LHCN-M2 (cell line): ENCODE data around the gene MIGA1. TPM values are rescaled to one million over a fixed set of nuclear protein-coding genes. Genes with fewer than 3 reads are reported as not detected.
"Not testable (repeated sequence)": the region's sequence is repeated elsewhere in the genome, so short reads cannot be mapped to it uniquely, and the experiment has no call there.

Experiments used
- DNase-seq: peaks from one replicate; pipeline ENCODE4 v3.0.0-alpha.2; 2012; ENCODE audit warnings: low read depth
- polyA plus RNA-seq: library from polyadenylated mRNA; unstranded; fragments of >200 nt; gene quantifications from one replicate; pipeline ENCODE4 v1.2.1, GENCODE V29; 2012; ENCODE audit warnings: missing spikeins
- total RNA-seq: library from RNA; depleted of rRNA; stranded (reverse); fragments of >200 nt; gene quantifications from 2 replicates; pipeline ENCODE4 v1.2.3, GENCODE V29; 2014; rRNA removed

MIGA1 gene
- 11.9 and 14.7 TPM in 2 replicates for total RNA-seq
- polyA plus RNA-seq, result 3.0 TPM

GRCh38 chr1:77779529-77780281, at the start of gene MIGA1:
MIGA1 (plus strand) TSS chr1:77779649; CDS start chr1:77783253, 3,604 bp downstream.
- peak; percentile 85 for DNase-seq

- no peak for DNase-seq
These were observed 47.4 kb upstream of the MIGA1 start for GRCh38 chr1:77732090-77732489.

GRCh38 chr1:77739235-77739634, 40.2 kb upstream of the MIGA1 start:
- no peak for DNase-seq

- no peak for DNase-seq
These were observed 38.1 kb upstream of the MIGA1 start for GRCh38 chr1:77741316-77741715.

GRCh38 chr1:77742011-77742555, 37.4 kb upstream of the MIGA1 start:
- DNase-seq, result no peak

- no peak for DNase-seq
These were observed 34.9 kb upstream of the MIGA1 start for GRCh38 chr1:77744576-77744975.

GRCh38 chr1:77749489-77749888, 30.0 kb upstream of the MIGA1 start:
- DNase-seq, result not testable (repeated sequence)

GRCh38 chr1:77756052-77756754, 23.2 kb upstream of the MIGA1 start:
- no peak for DNase-seq

GRCh38 chr1:77757066-77757584, 22.3 kb upstream of the MIGA1 start:
- DNase-seq, result no peak

- DNase-seq, result peak; percentile 33
These were observed 21.8 kb upstream of the MIGA1 start for GRCh38 chr1:77757603-77758002.

GRCh38 chr1:77759071-77760028, 20.1 kb upstream of the MIGA1 start, which contains the start of gene USP33:
USP33 (minus strand) TSS chr1:77759852; CDS start chr1:77741697, 18,155 bp downstream.
- peak; percentile 74 for DNase-seq

GRCh38 chr1:77762072-77762476, 17.4 kb upstream of the MIGA1 start:
- peak; percentile 62 for DNase-seq

- DNase-seq, result no peak
These were observed 11.4 kb upstream of the MIGA1 start for GRCh38 chr1:77768006-77768405.

- DNase-seq, result no peak
These were observed 3.3 kb upstream of the MIGA1 start for GRCh38 chr1:77776007-77776700.

- DNase-seq, result no peak
These were observed 2.2 kb downstream of the MIGA1 start for GRCh38 chr1:77781683-77782082.

- DNase-seq, result no peak
These were observed 3.7 kb downstream of the MIGA1 start for GRCh38 chr1:77783141-77783540.

- not testable (repeated sequence) for DNase-seq
These were observed 6.8 kb downstream of the MIGA1 start for GRCh38 chr1:77786093-77786741.

GRCh38 chr1:77794550-77794949, 15.1 kb downstream of the MIGA1 start:
- no peak for DNase-seq

GRCh38 chr1:77796695-77797405, 17.4 kb downstream of the MIGA1 start:
- peak; percentile 80 for DNase-seq
